ENCODE results near the gene ACKR2. TPM values are rescaled to one million over a fixed set of nuclear protein-coding genes. Genes with fewer than 3 reads are reported as not detected.
"Not testable (repeated sequence)": the region's sequence is repeated elsewhere in the genome, so short reads cannot be mapped to it uniquely, and the experiment has no call there.

Gene ACKR2
- polyA plus RNA-seq, 1 donor (not counting 4 experiments of a cell fraction or from before 2014, with no cell fraction given): 0.22 TPM

DNA sequence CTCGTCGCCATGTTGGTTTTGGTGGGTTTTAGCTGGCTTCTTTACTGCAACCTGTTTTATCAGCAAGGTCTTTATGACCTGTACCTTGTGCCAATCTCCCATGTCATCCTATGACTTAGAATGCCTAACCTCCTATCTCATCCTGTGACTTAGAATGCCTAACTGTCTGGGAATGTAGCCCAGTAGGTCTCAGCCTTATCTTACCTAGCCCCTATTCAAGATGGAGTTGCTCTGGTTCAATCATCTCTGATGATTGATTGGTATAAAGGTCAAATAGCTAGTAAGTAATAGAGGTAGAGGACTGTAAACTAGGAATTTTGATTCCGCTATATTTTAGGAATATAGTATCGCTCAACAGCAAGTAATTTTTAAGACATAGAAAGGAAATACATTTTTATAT, 1.3 kb upstream of the ACKR2 start:
- peaks cover 12% of the 10 kb centered on the region for H3K79me2 ChIP-seq (ENCODE audit: control insufficient read depth, insufficient read depth, low read length)
- no peaks in the 10 kb centered on the region for H3K27me3 ChIP-seq (ENCODE audit: control insufficient read depth, extremely low read depth, insufficient read depth, low read length)
- H3K4me2 ChIP-seq (ENCODE audit: control insufficient read depth, extremely low read depth, insufficient read depth, low read depth, low read length): no peak overlapping the region
- no peak for DNase-seq (ENCODE audit: low read depth, low spot score)
- H3K4me3 ChIP-seq (ENCODE audit: control insufficient read depth in 2 of 3, extremely low read depth in 1 of 3, insufficient read depth in 2 of 3, low read depth in 1 of 3, low read length in 3 of 3): no peak overlapping the region
- no peak overlapping the region for H2AFZ ChIP-seq (ENCODE audit: control insufficient read depth, low read length)
- no peaks in the 10 kb centered on the region for H3K9me3 ChIP-seq (ENCODE audit: control insufficient read depth, low read depth, low read length)
- no peak overlapping the region for H3K9ac ChIP-seq (ENCODE audit: control insufficient read depth, extremely low read depth, insufficient read depth, low read length)
- dilution Hi-C loops (cut with MboI; ENCODE audit: extremely low pct_ligation_motif_present, low sequenced_read_pairs): no loop called here
- no peaks in the 10 kb centered on the region for H4K20me1 ChIP-seq (ENCODE audit: control insufficient read depth, extremely low read depth, insufficient read depth, low read length)
- no peaks in the 10 kb centered on the region for H3K9me1 ChIP-seq (ENCODE audit: control insufficient read depth, extremely low read depth, insufficient read depth, low read length)
- peaks cover 5% of the 10 kb centered on the region for H3K4me1 ChIP-seq (ENCODE audit: control insufficient read depth, extremely low read depth, insufficient read depth, low read length)
- H3K36me3 ChIP-seq (ENCODE audit: control insufficient read depth in 2 of 2, extremely low read depth in 1 of 2, insufficient read depth in 2 of 2, low read length in 2 of 2): no peaks in the 10 kb centered on the region
- no peak for FAIRE-seq
- H3K27ac ChIP-seq (ENCODE audit: control insufficient read depth, insufficient read depth, low read length): no peak overlapping the region
- TF ChIP-seq, protein P1, sequence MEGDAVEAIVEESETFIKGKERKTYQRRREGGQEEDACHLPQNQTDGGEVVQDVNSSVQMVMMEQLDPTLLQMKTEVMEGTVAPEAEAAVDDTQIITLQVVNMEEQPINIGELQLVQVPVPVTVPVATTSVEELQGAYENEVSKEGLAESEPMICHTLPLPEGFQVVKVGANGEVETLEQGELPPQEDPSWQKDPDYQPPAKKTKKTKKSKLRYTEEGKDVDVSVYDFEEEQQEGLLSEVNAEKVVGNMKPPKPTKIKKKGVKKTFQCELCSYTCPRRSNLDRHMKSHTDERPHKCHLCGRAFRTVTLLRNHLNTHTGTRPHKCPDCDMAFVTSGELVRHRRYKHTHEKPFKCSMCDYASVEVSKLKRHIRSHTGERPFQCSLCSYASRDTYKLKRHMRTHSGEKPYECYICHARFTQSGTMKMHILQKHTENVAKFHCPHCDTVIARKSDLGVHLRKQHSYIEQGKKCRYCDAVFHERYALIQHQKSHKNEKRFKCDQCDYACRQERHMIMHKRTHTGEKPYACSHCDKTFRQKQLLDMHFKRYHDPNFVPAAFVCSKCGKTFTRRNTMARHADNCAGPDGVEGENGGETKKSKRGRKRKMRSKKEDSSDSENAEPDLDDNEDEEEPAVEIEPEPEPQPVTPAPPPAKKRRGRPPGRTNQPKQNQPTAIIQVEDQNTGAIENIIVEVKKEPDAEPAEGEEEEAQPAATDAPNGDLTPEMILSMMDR (optimal IDR thresholded peaks at IDR 0.05 in 1 of 3, IDR thresholded peaks at IDR 0.05 in 1 of 3, conservative IDR thresholded peaks at IDR 0.05 in 1 of 3; ENCODE audit: extremely low read depth in 1 of 3, insufficient read depth in 2 of 3, low read length in 3 of 3): no peak
- no peak for TF ChIP-seq EZH2 (IDR thresholded peaks at IDR 0.05; ENCODE audit: low read length)

DNA sequence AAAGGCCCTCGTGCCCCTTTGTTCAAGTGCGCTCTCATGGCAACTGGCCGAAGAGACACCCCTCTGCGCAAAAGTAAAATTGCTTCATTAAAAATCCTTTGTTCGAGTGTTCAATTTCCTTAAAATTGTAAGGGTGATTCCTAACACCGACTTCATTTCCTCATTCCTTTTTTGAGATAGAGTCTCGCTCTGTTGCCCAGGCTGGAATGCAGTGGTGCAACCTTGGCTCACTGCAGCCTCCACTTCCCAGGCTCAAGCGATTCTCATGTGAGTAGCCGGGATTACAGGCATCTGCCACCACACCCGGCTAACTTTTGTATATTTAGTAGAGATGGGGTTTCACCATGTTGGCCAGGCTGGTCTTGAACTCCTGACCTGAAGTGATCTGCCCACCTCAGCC, 1.5 kb downstream of the ACKR2 start:
- H3K4me2 ChIP-seq (ENCODE audit: control insufficient read depth, extremely low read depth, insufficient read depth, low read depth, low read length); H3K27ac ChIP-seq (ENCODE audit: control insufficient read depth, insufficient read depth, low read length); H4K20me1 ChIP-seq (ENCODE audit: control insufficient read depth, extremely low read depth, insufficient read depth, low read length); H3K4me1 ChIP-seq (ENCODE audit: control insufficient read depth, extremely low read depth, insufficient read depth, low read length); FAIRE-seq; dilution Hi-C loops (cut with MboI; ENCODE audit: extremely low pct_ligation_motif_present, low sequenced_read_pairs); DNase-seq (ENCODE audit: low read depth, low spot score); H3K9me1 ChIP-seq (ENCODE audit: control insufficient read depth, extremely low read depth, insufficient read depth, low read length); H3K9me3 ChIP-seq (ENCODE audit: control insufficient read depth, low read depth, low read length); H3K9ac ChIP-seq (ENCODE audit: control insufficient read depth, extremely low read depth, insufficient read depth, low read length); H3K27me3 ChIP-seq (ENCODE audit: control insufficient read depth, extremely low read depth, insufficient read depth, low read length); H3K79me2 ChIP-seq (ENCODE audit: control insufficient read depth, insufficient read depth, low read length); H2AFZ ChIP-seq (ENCODE audit: control insufficient read depth, low read length); H3K36me3 ChIP-seq (ENCODE audit: control insufficient read depth in 2 of 2, extremely low read depth in 1 of 2, insufficient read depth in 2 of 2, low read length in 2 of 2); H3K4me3 ChIP-seq (ENCODE audit: control insufficient read depth in 2 of 3, extremely low read depth in 1 of 3, insufficient read depth in 2 of 3, low read depth in 1 of 3, low read length in 3 of 3): not testable (repeated sequence)

DNA sequence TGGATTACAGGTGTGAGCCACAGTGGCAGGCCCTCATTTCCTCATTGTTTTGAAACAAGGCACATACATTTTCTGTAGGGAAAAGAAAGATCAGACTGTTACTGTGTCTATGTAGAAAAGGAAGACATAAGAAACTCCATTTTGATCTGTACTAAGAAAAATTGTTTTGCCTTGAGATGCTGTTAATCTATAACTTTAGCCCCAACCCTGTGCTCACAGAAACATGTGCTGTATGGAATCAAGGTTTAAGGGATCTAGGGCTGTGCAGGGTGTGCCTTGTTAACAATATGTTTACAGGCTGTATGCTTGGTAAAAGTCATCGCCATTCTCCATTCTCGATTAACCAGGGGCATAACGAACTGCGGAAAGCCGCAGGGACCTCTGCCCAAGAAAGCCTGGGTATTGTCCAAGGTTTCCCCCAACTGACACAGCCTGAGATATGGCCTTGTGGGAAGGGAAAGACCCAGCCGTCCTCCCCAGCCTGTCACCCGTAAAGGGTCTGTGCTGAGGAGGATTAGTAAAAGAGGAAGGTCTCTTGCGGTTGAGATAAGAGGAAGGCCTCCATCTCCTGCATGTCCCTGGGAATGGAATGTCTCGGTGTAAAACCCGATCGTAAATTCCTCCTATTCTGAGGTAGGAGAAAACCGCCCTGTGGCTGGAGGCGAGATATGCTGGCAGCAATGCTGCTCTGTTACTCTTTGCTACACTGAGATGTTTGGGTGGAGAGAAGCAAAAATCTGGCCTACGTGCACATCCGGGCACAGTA, 2.1 kb downstream of the ACKR2 start:
- H3K36me3 ChIP-seq (ENCODE audit: control insufficient read depth in 2 of 2, extremely low read depth in 1 of 2, insufficient read depth in 2 of 2, low read length in 2 of 2); FAIRE-seq; H3K9me3 ChIP-seq (ENCODE audit: control insufficient read depth, low read depth, low read length); H3K27me3 ChIP-seq (ENCODE audit: control insufficient read depth, extremely low read depth, insufficient read depth, low read length); DNase-seq (ENCODE audit: low read depth, low spot score); H3K27ac ChIP-seq (ENCODE audit: control insufficient read depth, insufficient read depth, low read length); H3K4me3 ChIP-seq (ENCODE audit: control insufficient read depth in 2 of 3, extremely low read depth in 1 of 3, insufficient read depth in 2 of 3, low read depth in 1 of 3, low read length in 3 of 3); H3K9me1 ChIP-seq (ENCODE audit: control insufficient read depth, extremely low read depth, insufficient read depth, low read length); dilution Hi-C loops (cut with MboI; ENCODE audit: extremely low pct_ligation_motif_present, low sequenced_read_pairs); H3K4me1 ChIP-seq (ENCODE audit: control insufficient read depth, extremely low read depth, insufficient read depth, low read length); H4K20me1 ChIP-seq (ENCODE audit: control insufficient read depth, extremely low read depth, insufficient read depth, low read length); H3K9ac ChIP-seq (ENCODE audit: control insufficient read depth, extremely low read depth, insufficient read depth, low read length); H3K79me2 ChIP-seq (ENCODE audit: control insufficient read depth, insufficient read depth, low read length): not testable (repeated sequence)
- H3K4me2 ChIP-seq (ENCODE audit: control insufficient read depth, extremely low read depth, insufficient read depth, low read depth, low read length): peak overlapping the region; percentile 10
- H2AFZ ChIP-seq (ENCODE audit: control insufficient read depth, low read length): peak overlapping the region; percentile 65

All from keratinocyte (primary cell).